HCT116 (cell line): Measurements from ENCODE around the gene CCDC73.

ENCODE experiments used
- CBX3 ChIP-seq: IDR thresholded peaks from 2 replicates; pipeline ENCODE4 v1.6.1; 2012; ENCODE audit warnings: low read depth
- EGR1 ChIP-seq: IDR thresholded peaks from 2 replicates; pipeline ENCODE4 v1.6.1; 2012; ENCODE audit warnings: low read depth
- ELF1 ChIP-seq: IDR thresholded peaks from 2 replicates; pipeline ENCODE4 v1.6.1; 2012; ENCODE audit warnings: low read depth, borderline replicate concordance
- EZH2 ChIP-seq: fragments of 200-600 bp; sonication (generic); IDR thresholded peaks from 2 replicates; pipeline ENCODE4 v1.6.1; 2017; ENCODE audit warnings: antibody characterized with exemption, mixed run types
- POLR2A ChIP-seq: IDR thresholded peaks from 2 replicates; pipeline ENCODE4 v1.7.0; 2011; ENCODE audit warnings: borderline replicate concordance; ENCODE audit not compliant: insufficient read depth, insufficient read length; ENCODE audit errors: extremely low read depth
- POLR2AphosphoS5 ChIP-seq: IDR thresholded peaks from 2 replicates; pipeline ENCODE4 v1.6.1; 2011; ENCODE audit warnings: mild to moderate bottlenecking, low read depth, low read length, moderate library complexity
- SP1 ChIP-seq: IDR thresholded peaks from 2 replicates; pipeline ENCODE4 v1.6.1; 2012; ENCODE audit warnings: low read depth
- TCF7L2 ChIP-seq: IDR thresholded peaks from 2 replicates; pipeline ENCODE4 v1.7.0; 2011; ENCODE audit warnings: borderline replicate concordance, inconsistent platforms; ENCODE audit not compliant: insufficient read depth, insufficient read length; ENCODE audit errors: extremely low read depth
- YY1 ChIP-seq: IDR thresholded peaks from 2 replicates; pipeline ENCODE4 v1.6.1; 2011; ENCODE audit warnings: low read length, low read depth, moderate library complexity, mild to moderate bottlenecking; ENCODE audit not compliant: insufficient replicate concordance; ENCODE audit errors: extremely low read depth
- TF ChIP-seq, protein P1 (sequence below), 3 experiments: fragments of 200-600 bp in 1 of 3; sonication (generic) in 1 of 3; IDR thresholded peaks in 2 of 3; conservative IDR thresholded peaks in 1 of 3; 2 replicates each; pipeline ENCODE4 v1.5.1; 2012 to 2017; ENCODE audit warnings: low read depth in 2 of 3, low read length in 2 of 3, antibody characterized with exemption in 1 of 3, borderline replicate concordance in 1 of 3, control low read depth in 1 of 3, mild to moderate bottlenecking in 1 of 3, mixed read lengths in 1 of 3, mixed run types in 1 of 3, moderate library complexity in 1 of 3; ENCODE audit not compliant: insufficient read depth in 1 of 3
- TF ChIP-seq, protein P2 (sequence below): IDR thresholded peaks from 2 replicates; pipeline ENCODE4 v1.6.1; 2012
- TF ChIP-seq, protein P3 (sequence below): IDR thresholded peaks from 2 replicates; pipeline ENCODE4 v1.6.1; 2012; ENCODE audit warnings: low read depth
- TF ChIP-seq, protein P4 (sequence below): IDR thresholded peaks from 2 replicates; pipeline ENCODE4 v1.6.1; 2012

DNA sequence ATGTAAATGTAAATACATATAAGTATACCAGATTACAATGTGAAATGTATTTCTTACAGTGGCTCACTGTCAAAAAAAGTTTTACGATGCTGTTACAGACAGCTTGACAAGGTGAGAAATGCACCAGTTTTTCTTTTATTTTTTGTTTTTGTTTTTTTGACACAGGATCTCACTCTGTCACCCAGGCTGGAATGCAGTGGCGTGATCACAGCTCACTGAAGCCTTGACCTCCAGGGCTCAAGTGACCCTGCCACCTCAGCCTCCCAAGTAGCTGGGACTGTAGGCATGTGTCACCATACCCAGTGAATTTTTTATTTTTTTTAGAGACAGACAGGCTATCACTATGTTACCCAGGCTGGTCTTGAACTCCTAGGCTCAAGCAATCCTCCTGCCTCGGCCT lies 9.2 kb downstream of the CCDC73 start:
- no peak for TF ChIP-seq POLR2A
- TF ChIP-seq, protein P1, sequence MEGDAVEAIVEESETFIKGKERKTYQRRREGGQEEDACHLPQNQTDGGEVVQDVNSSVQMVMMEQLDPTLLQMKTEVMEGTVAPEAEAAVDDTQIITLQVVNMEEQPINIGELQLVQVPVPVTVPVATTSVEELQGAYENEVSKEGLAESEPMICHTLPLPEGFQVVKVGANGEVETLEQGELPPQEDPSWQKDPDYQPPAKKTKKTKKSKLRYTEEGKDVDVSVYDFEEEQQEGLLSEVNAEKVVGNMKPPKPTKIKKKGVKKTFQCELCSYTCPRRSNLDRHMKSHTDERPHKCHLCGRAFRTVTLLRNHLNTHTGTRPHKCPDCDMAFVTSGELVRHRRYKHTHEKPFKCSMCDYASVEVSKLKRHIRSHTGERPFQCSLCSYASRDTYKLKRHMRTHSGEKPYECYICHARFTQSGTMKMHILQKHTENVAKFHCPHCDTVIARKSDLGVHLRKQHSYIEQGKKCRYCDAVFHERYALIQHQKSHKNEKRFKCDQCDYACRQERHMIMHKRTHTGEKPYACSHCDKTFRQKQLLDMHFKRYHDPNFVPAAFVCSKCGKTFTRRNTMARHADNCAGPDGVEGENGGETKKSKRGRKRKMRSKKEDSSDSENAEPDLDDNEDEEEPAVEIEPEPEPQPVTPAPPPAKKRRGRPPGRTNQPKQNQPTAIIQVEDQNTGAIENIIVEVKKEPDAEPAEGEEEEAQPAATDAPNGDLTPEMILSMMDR (IDR thresholded peaks at IDR 0.05 in 2 of 3, conservative IDR thresholded peaks at IDR 0.05 in 1 of 3; ENCODE audit: borderline replicate concordance in 1 of 3, insufficient read depth in 1 of 3, low read depth in 2 of 3, low read length in 2 of 3): no peak
- no peak for TF ChIP-seq EZH2
- TF ChIP-seq, protein P2, sequence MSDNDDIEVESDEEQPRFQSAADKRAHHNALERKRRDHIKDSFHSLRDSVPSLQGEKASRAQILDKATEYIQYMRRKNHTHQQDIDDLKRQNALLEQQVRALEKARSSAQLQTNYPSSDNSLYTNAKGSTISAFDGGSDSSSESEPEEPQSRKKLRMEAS: no peak
- no peak for TF ChIP-seq YY1
- TF ChIP-seq, protein P3, sequence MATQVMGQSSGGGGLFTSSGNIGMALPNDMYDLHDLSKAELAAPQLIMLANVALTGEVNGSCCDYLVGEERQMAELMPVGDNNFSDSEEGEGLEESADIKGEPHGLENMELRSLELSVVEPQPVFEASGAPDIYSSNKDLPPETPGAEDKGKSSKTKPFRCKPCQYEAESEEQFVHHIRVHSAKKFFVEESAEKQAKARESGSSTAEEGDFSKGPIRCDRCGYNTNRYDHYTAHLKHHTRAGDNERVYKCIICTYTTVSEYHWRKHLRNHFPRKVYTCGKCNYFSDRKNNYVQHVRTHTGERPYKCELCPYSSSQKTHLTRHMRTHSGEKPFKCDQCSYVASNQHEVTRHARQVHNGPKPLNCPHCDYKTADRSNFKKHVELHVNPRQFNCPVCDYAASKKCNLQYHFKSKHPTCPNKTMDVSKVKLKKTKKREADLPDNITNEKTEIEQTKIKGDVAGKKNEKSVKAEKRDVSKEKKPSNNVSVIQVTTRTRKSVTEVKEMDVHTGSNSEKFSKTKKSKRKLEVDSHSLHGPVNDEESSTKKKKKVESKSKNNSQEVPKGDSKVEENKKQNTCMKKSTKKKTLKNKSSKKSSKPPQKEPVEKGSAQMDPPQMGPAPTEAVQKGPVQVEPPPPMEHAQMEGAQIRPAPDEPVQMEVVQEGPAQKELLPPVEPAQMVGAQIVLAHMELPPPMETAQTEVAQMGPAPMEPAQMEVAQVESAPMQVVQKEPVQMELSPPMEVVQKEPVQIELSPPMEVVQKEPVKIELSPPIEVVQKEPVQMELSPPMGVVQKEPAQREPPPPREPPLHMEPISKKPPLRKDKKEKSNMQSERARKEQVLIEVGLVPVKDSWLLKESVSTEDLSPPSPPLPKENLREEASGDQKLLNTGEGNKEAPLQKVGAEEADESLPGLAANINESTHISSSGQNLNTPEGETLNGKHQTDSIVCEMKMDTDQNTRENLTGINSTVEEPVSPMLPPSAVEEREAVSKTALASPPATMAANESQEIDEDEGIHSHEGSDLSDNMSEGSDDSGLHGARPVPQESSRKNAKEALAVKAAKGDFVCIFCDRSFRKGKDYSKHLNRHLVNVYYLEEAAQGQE: no peak
- no peak for TF ChIP-seq TCF7L2
- TF ChIP-seq SP1: no peak
- no peak for TF ChIP-seq EGR1
- TF ChIP-seq, protein P4, sequence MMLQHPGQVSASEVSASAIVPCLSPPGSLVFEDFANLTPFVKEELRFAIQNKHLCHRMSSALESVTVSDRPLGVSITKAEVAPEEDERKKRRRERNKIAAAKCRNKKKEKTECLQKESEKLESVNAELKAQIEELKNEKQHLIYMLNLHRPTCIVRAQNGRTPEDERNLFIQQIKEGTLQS: no peak
- no peak for TF ChIP-seq CBX3
- TF ChIP-seq POLR2AphosphoS5: no peak
- TF ChIP-seq ELF1: no peak
